Germinal center (tissue), 1 donor: ENCODE results near the gene NANS.
"Not testable (repeated sequence)": the region's sequence is repeated elsewhere in the genome, so short reads cannot be mapped to it uniquely, and the experiment has no call there.

Experiments
- DNase-seq: peaks from one replicate; pipeline ENCODE4 v3.0.0; 2012; ENCODE audit warnings: mixed read lengths, low spot score

The NANS gene

DNA sequence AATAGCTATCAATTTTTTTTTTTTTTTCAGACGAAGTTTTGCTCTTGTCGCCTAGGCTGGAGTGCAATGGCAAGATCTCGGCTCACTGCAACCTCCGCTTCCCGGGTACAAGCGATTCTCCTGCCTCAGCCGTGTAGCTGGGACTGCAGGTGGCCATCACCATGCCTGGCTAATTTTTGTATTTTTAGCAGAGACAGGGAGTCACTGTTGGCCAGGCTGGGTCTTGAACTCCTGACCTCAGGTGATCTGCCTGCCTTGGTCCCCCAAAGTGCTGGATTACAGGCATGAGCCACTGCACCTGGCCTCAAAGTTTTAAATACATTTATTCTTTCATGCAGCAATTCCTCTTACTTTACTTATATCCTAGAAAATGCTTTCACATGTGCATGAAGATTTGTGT lies 44.9 kb downstream of the NANS start:
- no peak for DNase-seq

DNA sequence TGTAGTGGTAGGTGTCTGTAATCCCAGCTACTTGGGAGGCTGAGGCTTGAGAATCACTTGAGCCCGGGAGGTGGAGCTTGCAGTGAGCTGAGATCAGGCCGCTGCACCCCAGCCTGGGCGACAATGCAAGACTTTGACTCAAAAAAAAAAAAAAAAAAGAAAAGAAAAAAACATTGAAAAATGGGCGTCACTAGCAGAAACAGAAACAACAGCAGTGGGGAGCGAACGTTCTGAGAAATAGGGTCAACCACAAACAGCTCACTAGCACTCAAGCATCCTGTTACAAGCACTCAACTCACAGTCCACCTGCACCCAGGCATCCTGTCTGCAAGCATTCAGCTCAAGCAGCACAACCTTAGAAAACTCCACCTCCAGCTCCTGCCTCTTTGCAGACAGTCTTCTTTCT lies 45.3 kb downstream of the NANS start:
- peak; percentile 73 for DNase-seq

DNA sequence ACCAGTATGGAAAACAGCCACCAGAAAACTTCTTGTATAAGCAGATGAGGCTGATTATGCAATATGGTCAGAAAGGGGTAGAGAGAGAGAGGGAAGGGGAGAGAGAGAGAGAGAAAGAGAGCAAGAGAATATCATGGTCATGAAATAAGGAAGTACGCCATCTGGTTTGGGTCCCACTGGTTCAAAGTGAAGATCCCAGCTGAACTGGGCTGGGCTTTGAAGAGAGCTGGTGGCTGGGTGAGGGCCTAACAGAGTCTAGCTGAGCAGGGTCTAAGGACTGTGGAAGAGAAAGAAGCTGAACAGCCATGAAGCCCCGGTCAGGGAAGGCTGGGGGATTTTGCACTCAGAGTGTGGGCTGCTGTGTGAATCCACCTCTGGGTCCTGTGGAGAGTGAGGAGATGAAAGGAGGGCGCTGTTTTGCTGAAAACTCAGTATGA lies 47.9 kb downstream of the NANS start:
- DNase-seq, result peak; percentile 65

DNA sequence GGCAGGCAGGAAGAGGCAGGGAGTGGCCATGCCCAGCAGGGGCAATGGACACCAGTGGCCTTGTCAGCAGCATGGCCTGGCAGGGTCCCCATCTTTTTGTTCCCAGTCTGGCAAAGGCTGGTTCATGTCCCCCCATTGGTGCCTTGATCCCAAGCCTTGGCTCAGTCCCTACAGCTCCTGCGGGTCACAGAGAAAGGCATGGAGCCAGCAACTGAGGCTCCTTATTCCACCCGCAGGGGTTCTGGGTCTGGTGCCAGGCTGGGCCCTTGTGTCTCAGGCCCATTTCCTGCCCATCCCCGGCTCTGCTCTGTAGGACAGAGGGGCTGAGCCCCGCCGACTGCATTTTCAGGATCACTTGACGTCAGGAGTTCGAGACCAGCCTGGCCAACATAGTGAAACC lies 48.5 kb downstream of the NANS start:
- DNase-seq, result no peak

DNA sequence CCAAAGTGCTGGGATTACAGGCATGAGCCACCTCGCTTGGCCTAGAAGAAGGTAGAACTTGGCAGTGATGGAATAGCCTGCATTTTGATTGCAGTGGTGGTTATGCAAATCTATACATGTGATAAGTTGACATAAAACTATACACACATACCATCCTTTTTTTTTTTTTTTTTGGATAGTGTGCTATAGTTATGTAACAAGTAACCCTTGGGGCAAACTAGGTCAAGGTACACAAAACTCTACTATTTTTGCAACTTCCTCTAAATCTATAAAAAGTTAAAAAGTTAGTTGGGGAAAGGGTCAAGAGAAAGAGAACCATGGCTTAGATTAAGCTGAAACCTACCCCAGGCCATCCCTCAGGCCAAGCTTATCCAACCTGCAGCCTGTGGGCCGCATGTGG lies 51.4 kb downstream of the NANS start:
- DNase-seq, result peak; percentile 59

DNA sequence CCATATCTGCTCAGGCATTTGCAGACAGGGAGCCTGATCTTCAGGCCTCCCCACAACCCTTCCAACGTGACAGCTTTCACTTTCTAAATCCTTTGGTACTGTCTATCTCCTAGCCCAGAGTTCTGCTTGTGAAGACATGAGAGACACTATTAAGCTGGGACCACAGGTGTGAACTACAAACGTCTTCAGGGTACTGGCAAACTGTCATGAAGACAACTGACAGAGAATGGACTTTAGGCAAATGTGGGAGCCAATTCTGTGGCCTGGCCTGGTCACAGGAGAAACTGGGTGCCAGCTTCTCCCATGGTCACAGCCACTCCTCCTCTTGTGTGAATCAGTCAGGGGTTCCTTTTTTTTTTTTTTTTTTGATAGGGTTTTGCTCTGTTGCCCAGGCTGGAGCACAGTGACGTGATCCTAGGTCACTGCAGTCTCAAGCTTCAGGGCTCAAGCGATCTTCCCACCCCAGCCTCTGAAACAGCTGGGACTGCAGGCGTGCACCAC lies 52.0 kb downstream of the NANS start:
- peak; percentile 60 for DNase-seq

DNA sequence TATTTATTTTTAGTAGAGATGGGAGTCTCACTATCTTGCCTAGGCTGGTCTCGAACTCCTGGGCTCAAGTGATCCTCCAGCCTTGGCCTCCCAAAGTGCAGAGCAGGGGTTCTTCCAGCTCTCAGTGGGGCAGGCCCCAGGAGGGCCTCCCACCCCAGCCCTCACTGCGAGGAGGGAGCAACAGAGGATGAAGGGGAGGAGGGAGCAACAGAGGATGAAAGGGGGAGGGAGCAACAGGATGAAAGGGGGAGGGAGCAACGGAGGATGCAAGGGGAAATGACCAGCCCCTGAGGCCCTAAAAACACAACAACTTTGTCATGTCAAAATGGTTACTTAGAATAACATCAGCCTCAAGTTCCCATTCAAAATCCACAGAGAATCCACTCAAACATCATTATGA lies 52.5 kb downstream of the NANS start:
- no peak for DNase-seq

DNA sequence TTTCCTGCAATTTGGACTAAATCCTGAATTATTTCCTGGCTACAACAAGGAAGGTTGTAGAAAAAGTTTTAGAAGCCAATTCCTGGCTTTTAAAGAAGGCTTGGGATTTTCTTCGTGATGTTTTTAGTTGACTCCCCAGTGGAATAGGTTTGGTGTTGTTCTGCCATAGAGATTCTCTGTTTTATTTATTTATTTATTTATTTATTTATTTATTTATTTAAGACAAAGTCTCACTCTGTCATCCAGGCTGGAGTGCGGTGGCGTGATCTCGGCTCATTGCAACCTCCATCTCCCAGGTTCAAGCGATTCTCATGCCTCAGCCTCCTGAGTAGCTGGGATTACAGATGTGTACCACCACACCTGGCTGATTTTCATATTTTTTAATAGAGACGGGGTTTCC lies 60.6 kb downstream of the NANS start:
- DNase-seq, result not testable (repeated sequence)

DNA sequence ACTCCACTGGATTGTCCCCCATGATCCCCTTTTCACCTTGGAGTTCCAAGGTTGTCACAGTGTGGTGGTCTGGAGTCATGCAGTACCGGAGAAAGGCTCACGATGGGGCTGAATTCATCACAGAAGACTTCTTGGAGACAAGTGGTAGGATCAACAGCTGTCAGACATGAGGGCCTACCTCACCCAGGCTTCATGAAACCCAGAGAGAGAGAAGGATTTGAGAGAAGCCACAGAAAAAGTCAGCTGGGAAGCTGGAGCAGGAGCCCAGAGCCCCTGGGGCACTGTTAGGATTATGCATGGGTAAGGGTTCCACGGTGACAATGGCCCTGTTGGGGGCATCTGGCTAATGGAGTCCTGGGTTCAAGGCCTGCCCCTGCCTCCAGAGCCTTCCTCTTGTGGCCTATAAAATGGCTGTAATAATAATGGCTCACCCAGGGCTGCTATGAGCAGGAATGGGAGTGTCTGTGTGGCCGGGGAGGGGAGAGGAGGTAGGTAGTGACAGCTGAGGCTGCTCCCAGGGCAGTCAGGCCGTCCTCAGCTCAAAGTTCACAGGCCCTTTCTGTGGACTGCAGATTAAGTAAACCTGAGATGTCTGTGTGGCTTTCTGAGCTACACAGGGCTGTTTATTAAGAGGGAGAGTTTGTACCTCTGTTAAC lies 61.6 kb downstream of the NANS start:
- DNase-seq, result peak; percentile 54

DNA sequence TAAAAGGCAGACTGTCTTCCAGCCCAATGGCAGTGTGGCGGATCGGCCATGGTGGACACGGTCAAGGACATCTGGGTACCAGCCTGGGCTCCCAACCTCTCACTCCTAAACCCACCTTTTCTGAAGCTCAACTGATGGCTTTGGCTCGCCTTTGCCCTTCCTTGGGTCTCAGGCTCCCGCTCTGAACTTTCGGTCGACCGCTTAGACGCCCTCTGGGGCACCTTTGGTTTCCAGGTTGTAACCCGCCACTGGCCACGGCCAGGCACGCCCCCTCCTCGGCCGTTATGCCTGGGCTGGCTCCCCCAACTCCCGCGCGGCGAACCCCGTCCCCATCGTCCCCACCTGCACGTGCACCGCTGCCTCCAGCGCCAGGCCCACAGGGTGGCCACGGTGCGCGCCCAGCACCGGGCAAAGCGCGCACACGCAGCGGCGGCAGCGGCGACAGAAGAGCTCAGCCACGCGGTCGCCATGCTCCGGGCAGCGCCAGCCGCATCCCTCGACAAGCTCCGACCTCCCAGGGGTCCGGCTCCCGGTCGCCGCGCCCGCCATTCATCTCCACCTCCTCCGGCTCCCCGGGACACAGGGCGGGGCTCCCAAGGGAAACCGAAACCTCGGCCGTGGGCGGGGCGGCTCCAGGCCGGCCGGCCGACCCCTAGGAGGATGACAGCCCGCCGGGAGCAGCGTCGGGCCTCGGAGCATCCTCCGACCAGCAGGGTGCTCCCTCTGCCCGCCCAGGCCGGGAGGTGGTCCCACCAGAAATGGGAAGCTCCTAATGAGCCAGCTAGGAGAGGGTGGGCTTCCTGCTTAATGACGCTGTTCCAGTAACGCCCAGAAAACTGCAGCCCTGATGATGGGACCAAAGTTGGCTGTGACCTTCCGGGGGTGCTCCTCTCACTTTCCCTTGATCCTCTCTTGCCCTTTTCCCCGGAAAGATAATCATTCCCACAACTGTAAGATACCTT lies 62.4 kb downstream of the NANS start, which contains the start of gene TRIM14:
TRIM14 (minus strand) TSS at position 583 of the 962 bp plus-strand sequence; CDS start at position 549, 34 bp downstream.
- DNase-seq, result peak; percentile 75

DNA sequence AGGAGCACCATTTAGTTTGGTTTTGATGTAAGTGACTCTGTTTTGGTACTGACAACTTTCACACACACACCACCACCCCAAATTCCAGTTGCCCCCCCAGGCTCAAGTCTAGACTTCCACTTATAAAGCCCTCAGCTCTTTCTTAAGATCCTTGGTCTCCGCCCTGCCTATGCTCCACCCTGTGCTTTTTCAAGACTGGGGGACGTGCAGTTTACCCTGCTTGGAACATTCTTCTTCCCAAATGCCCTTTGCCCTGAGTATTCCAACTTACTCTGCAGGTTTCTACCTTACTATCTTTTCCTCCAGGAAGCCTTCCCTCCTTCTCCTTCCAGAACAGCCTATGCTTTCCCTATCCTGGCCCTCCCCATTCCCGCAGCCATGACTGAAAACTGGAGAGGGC lies 63.9 kb downstream of the NANS start:
- DNase-seq, result no peak

DNA sequence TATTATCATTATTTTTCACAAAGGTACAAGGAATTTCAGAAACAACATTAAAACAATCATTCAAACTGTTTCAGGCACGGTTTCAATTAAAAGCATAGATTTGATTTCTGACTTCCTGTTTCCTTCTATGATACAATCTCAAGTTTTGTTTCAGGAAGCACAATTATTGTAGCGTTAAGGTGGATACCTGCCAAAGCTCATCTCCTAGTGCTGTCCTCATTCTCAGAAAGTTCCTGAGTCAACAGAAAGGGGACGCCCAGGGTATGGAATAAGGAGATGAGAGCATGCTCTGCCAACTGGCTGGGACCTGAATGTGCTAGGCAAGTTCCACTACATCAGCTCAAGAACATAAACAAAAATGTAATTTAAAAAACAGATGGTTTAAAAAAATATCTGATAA lies 64.5 kb downstream of the NANS start:
- DNase-seq, result no peak

DNA sequence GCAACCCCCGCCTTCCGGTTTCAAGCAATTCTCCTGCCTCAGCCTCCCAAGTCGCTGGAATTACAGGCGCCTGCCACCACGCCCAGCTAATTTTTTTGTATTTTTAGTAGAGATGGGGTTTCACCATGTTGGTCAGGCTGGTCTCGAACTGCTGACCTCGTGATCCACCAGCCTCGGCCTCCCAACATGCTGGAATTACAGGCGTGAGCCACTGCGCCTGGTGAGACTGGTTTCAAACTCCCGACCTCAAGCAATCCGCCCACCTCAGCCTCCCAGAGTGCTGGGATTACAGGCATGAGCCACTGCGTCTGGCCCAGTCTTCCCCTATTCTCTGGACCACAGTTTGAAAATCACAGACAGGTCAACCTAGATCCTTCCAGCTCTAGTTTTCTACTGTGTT lies 67.6 kb downstream of the NANS start:
- DNase-seq, result not testable (repeated sequence)

DNA sequence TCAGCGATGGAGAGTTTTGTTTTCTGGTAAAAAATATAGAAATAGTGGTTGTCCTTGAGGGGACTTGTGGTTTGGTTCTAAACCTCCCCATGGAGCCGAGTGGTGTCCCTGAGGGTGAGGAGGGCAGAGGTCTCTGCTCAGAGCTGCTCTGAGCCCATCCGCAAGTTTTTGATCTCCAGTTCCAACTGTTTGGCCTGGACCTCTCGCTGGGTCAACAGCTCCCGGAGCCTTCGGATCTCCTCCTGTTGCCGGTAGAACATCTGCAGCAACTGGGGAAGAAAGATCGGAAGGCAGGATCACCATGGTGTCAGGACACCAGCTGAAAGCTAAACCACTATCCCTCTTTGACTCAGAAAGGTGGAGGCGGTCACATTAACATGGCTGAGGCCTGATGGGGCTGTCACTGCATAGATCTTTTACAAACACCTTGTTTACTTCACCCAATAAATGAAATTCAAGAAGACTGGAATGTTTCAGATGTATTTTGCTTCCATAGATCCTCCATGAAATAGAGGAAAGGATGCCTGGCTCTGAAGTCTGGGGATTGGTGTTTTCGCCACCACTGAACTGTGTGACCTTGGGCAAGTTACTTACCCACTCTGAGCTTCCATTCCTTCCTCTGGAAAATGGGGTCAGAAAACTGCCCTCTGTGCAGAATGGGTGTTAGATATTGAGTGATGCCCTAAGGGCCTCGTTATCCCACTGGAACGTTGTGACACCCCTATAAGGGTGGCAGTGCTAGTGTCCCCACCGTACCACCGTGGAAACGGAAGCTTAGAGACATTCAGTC lies 68.3 kb downstream of the NANS start:
- no peak for DNase-seq

DNA sequence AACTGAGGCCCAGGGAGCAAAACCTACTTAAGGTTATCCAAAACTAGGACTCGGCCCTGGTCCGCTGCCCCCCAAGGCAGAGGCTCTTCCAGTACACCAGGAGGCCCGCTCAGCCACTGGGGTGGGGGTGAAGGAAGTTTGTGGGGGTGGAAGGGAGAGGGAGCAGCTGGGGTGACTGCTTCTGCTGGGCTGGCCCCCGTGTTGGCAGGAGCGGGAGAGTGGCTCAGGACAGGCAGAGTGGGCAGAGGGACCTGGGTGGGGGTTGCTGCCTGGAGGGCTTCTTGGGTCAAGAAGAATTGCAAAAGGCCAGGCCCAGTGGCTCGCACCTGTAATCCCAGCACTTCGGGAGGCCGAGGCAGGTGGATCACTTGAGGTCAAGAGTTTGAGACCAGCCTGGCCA lies 70.7 kb downstream of the NANS start:
- no peak for DNase-seq

DNA sequence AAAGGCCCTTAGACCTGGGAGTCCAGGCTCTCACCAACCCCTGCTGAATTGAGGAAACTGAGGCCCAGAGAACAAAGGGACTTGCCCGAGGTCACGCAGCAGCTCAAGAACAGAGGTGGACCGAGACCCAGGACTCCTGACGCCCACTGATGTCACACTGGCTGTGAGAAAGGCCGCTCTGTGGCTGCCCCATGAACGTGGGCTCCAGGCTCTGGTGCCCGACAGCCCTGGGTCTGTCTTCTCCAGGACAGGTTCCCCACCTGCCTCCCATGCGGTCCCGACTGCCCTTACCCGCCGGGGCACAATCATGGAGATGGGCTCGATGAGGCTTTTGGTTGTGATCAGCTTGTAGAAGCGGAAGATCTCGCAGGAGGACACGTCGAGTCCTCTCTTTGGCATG lies 71.8 kb downstream of the NANS start:
- no peak for DNase-seq

DNA sequence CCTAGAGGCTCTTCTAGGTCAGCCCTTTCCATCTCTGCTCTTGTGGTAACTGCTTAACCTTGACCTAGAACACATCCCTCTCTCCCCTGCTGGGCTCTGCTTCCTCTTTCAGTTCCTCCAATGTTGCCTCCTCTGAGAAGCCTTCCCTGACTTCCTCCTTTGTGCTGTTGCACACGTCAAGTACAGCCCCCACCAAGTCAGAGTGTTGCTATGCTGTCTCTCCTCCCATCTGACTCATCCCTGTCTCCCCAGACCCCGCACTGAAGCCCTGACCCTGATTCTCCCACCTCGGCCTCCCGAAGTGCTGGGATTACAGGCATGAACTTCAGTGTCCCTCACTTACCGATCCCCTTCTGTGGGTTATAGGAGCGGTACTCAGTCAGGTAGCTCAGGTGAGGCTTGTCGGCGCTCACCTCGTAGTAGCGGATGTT lies 72.9 kb downstream of the NANS start:
- peak; percentile 73 for DNase-seq

DNA sequence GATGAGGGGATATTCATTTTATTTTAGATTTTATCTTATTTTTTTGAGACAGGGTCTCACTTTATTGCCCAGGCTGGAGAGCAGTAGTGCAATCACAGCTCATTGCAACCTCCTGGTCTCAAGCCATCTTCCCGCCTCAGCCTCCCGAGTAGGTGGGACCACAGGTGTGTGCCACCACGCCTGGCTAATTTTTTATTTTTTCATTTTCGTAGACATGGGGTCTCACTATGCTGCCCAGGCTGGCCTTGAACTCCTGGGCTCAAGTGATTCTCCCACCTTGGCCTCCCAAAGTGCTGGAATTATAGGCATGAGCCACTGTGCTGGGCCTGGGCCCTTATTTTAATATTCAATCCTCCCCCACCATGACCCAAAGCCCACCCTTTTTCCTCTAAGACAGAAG lies 73.5 kb downstream of the NANS start:
- DNase-seq, result not testable (repeated sequence)

DNA sequence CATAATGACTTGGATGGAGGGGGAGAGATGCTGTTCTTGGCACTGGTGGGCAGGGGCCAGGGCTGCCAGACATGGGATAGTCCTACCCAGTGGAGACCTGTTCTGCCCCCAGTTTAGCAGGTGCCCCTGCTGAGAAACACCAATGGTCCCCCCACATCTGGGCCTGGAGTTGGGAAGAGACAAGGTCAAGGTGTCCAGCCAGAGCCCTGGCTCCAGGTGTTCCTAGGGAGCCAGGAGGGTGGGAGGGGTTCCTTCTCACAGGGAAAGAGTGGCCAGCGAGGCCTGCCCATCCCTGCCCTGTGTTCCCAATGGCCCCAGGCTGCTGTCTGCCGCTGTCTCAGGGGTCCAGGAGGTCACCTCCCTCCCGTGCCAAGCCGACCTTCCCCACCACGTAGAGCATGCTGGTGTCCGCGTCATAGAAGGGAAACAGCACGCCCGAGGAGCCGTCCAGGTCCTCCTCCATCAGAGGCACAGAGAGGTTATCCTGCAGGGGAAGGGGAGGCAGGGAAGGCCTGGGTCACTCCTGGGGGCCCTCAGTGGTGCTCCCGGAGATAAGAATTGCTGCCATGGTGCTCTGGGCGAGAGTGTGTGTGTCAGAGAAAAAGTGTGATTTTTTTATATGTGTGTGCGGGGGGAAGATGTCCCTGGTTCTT lies 74.2 kb downstream of the NANS start:
- no peak for DNase-seq

DNA sequence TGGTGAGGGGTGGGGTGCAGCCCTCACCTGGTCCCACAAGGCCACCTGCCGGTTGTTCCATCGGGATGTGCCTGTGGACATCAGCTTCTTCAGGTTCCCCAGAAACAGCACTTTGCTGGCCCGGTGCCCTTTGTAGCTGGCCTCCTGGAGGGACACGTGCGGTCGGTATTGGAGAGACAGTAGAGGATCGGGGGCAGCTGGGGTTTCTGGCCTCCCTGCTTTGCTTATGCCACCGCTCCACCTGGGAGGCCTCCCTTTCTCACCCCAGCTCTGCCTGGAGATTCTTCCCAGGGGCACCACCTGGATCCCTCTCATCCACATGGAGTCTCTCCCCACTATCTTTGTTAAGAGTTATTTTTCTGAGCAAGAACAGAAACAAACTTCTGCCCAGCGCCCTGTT lies 75.6 kb downstream of the NANS start:
- DNase-seq, result no peak
